GM19468 (cell line): Measurements from ENCODE around the gene VDAC1.
"Not testable (repeated sequence)": the region's sequence is repeated elsewhere in the genome, so short reads cannot be mapped to it uniquely, and the experiment has no call there.

Experiments
- ATAC-seq: cut with Tn5 transposase; IDR thresholded peaks from one replicate; pipeline ENCODE4 v1.9.1; 2021; ENCODE audit warnings: mild to moderate bottlenecking, moderate library complexity, moderate number of reproducible peaks; ENCODE audit not compliant: unreplicated experiment; ENCODE audit errors: extremely low read depth

Gene VDAC1, protein sequence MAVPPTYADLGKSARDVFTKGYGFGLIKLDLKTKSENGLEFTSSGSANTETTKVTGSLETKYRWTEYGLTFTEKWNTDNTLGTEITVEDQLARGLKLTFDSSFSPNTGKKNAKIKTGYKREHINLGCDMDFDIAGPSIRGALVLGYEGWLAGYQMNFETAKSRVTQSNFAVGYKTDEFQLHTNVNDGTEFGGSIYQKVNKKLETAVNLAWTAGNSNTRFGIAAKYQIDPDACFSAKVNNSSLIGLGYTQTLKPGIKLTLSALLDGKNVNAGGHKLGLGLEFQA

DNA sequence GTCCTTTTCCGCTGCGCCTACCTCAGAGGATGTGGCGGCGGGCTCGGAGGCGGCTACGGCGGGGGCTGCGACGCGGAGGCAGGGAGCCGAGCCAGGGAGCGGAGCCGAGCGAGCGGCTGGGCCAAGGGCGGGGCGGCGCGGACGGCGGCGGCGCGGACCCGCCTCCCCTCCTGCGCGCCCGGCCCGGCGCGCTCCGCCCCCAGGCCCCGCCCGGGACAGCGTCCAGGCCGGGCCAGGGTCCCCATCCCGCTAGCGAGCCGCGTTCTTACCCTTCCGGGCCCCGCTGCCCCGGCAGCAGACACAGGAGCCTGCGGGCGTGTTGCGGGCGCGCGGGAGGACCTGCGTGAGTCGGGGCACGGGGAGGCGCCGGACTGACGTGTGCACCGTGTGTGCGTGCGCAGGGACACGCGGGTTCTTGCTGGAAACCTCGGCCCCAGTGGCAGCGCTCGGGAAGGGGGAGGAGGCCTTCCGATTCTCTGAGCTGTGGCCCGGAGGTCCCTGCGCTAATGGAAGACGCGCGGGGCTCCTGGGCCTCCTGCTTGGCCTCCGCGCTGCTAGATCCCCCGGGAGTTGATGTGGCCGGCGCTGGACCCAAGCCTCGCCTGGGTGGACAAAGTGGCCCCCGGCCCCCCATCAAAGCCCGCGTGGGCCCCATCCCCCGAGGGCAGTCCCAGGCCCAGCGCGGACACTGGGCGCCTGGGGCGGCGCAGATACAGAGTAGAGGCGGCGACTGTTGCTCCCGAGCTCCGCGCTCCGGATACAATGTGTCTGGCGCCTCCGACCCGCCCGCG lies at the start of gene VDAC1:
Gene VDAC1 (minus strand): TSS at position 350 of the 791 bp plus-strand sequence. CDS start 11,963 bp downstream, outside the sequence.
- peak; percentile 36 for ATAC-seq

DNA sequence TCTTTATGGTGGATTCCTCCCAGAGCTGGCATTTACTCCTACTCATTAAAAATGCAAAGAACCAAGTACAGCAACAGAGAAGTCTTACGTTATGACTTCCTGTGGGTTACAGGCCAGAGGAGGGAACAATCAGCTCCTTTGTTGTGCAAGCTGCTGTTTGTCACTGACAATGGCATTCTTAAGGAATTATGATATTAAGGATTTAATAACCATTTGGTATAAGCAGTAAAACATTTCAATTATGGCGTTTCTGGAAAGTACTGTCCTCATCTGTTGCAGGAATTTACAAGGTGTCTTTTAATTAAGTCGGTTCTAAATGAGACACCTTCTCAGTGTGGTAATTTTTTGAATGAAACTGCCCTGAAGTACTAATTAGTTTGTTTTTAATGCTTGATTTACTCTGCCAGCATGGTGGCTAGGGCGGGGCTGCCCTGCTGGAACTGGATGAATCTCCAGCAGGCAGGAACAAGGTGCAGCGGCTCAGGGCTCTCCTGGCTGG lies 49.1 kb upstream of the VDAC1 start:
- ATAC-seq, result no peak

DNA sequence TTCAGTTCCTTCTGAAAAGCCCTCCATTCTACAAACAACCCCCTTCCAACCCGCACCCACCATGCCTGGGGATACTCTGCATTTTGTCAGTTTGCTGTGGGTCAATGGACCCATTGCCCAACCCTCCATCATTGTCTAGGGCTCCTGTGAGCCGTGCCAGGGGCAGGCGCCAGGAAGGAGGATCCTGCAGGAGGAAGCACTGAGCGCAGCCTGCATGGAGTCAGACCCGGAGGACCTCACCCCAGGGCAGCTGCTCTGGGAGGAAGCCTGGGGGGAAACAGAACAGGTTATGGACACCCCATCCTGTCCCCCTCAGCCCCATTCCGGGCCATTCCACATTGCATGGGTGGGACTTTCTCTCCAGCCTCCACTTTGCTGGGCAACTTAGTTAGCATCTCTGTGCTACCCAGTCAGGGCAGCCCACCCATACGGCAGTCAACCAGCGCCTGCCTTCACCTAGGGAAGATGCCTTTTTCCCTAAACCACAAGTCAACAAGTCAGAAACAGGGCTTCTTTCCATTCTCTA lies 48.6 kb upstream of the VDAC1 start:
- ATAC-seq, result no peak

DNA sequence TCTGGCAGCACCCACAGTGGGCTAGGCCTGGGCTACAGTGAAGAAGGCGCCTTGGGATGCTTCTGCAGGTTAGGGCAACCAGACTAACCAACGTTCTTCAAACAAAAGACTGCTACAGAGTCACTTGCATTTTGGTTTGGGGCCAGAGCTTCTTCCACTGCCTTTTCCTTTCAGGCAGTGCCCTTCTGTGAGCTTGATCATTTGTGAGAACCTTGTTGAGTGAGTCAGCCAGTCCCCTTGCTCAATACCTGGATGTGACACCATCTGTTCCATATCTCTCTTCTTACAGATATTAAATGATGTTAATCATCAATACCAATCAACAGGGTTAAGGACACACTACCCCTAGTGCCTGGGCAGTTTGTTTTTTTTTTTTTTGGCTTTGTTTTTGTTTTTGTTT lies 46.5 kb upstream of the VDAC1 start:
- ATAC-seq, result no peak

DNA sequence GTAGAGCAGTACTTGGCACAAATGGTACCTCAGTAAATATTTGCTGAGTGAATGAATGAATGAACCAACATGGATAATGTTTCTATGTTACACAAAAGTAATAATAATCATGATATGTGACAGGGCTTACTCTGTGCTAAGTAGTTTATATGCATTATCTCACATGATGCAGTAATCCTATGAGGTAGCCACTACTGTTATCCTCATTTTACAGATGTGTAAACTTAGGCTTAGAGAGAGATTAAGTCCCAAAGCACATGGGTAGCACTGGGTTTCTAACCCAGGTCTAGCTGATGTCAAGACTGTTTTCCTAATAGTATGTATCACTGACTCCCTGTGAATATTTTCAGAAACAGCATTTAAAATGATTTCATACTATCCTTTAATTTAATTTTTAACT lies 44.1 kb upstream of the VDAC1 start:
- no peak for ATAC-seq

DNA sequence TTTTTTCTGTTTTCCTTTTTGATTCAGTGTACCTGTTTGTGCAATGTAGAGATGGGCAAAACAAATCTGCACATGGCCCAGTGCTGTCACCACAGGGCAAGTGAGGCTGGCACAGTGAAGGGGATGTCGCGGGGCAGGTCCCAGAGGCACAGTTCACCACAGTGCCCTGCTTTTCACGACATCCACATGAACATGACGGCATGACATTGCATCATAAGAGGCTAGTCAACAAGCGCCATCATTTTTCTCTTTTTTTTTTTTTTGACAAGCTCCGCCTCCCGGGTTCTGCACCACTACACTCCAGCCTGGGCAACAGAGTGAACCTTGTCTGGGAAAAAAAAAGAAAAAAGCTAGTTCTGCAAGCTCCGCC lies 42.9 kb upstream of the VDAC1 start:
- ATAC-seq, result no peak

DNA sequence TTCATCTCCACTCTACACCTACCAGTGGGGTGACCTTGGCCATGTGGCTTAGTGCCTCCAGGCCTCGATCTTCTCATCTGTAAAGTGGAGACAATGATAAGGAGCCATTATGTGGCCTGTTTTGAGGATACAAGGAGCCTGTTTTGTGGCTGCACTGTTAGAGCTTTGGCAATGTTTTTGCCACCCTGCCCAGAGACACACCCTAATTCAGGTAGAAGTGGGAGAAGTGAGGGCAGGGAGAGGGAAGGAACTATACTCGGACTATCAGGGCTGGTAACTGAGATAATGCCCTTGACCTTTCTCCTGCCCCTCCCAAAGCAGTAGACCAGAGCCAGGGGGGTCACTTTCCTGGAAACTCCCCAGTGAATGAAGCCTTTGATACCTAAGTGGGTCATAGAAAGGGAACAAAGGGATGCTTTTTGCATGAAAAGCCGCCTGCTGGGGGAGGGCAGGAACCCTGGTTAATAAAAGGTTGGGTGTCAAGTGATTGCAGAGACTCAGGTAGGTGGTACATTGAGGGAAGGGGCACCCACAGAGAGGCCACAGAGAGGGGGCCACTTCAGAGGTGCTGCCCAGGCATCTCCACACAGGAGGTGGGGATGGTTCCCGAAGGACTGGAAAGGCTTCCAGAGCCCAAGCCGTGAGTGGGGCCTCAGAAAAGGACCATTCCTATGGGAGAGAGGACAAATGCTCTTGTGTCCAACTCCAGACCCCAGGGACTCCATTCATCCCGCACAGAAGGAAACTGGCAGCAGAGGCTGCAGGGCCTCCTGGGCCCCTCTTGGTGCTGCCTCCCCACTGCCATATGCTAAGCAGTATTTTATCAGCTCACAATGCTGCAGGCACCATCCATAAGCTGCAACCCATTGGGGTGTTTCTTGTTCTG lies 42.3 kb upstream of the VDAC1 start:
- ATAC-seq, result no peak

DNA sequence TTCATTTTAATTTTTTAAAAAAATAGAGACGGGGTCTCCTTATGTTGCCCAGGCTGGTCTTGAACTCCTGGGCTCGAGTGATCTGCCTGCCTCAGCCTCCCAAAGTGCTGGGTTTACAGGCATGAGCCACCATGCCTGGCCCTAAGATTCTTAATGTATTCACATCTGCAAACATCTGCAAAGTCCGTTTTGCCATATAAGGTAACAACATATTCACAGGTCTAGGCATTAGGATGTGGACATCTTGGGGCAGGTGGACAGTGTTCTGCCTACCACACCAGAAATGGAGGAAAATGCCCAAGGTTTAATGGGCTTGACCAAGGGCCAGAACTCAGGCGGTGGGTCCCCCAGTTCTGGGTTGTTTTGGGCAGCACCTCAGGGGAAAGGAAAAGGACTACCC lies 41.6 kb upstream of the VDAC1 start:
- ATAC-seq, result no peak

DNA sequence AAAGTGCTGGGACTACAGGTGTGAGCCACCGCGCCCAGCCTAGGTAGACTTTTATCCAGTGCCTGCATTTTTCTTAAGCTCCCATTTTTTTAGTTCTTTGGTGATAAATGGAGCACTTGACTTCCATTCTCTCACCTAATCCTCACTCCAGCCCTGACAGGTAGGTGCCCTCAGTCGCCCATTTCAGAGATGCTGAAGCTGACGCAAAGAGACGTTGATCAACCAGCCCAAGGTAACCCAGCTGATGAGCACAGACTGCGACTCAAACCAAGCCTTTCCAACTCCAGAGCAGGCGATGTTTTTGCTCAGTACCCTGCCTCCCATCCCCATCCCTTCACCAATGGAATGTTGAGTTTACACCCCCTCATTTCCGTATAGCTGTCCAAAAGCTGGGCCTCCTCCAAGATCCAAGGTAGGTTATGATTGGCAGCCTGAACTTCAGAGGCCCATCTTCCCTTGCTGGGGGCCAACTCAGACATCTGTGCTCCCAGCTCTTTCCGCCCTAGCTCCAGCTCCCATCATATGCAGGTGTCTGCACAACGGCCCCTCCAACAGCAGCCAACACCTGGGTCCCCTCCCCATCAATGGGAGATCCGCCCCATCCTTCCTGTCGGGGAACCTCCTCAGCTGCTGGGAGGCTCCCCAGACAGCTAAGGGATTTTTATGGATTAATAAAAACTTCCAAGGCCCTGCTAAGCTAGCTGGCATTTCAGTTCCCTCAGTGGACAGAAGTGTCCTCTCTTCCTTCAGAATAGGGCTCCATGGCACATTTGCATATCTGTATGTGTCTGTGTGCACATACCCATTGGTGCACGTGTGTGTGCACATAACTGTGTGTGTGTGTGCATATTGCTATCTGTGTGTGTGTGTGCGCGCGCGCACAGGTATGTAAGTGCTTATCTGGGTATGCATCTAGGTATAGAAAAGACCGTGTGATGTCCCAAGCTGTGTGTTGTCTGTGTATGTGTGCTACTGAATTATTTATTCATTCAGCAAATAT lies 39.3 kb upstream of the VDAC1 start:
- ATAC-seq, result no peak

DNA sequence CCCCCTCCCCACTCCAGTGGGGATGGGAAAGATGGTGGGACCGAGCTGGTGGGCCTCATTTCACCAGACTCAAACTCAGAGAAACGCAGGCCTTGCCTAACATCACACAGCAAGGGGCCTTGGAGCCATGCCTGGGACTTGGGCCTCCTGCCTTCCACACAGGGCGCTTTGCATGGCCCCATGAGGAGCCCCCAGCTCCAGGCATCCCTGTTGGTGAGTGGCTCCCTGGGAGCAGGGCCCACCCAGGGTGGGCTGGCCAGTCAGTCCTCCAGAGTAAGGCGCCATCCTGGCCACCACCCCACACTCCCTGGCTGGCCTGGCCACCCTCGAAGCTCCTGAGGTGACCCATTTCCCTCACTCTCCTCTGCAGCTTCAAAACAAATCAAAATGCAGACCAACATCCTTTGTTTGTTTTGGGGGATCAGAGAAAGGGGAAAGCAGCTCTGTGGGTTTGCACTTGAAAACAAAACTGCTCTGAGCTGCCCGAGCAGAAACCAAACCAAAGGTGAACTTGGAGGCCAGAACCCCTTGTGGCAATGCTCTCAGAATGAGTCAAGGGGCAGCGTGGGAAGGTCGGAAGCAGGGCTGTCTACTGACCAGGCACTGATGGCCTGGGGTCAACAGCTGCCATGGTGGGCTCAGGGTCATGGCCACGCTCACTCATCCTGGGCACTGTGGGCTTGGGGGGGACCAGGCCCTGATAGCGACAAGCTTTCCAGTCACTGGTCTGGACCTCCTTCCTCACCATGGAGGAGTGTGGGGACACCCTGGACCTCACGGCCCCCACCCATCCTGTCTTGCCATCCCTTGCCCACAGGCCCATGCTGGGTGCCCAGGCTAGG lies 37.0 kb upstream of the VDAC1 start:
- no peak for ATAC-seq

DNA sequence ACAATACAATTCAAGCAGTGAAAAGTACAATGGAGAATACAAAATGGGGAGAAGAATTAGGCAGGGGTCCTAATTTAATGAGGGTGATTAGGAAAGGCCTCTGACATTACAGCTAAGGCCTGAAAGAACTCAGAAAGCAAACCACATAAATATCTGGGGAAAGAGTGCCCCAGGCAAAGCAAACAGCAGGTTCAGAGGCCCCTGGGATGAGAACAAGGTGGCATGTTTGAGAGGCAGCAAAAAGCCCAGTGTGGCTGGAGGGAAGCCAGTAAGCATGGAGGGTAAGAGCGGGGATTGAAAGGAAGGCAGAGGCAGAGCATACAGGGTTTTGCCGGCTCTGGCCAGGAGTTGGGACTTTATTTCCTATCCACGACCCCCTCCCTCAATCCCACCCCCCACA lies 33.4 kb upstream of the VDAC1 start:
- no peak for ATAC-seq

DNA sequence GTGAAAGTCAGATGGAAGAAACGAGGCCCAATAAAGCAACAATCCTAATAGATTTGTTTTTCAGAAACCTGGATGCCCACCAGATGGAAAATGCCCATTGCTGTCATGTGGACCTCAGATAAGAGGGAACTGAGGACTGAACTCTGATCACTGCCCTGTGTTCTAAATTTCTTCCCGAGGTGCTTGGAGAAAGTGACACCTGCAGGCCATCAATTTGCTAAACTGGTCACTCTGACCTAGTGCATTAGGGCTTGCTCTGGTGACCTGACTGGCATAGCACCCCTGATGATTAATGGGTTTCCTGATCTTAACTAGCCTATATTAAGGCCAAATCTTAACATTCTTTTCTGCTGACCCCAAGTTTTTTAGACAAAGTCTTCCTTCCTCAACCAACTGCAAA lies 32.4 kb upstream of the VDAC1 start:
- ATAC-seq, result no peak

DNA sequence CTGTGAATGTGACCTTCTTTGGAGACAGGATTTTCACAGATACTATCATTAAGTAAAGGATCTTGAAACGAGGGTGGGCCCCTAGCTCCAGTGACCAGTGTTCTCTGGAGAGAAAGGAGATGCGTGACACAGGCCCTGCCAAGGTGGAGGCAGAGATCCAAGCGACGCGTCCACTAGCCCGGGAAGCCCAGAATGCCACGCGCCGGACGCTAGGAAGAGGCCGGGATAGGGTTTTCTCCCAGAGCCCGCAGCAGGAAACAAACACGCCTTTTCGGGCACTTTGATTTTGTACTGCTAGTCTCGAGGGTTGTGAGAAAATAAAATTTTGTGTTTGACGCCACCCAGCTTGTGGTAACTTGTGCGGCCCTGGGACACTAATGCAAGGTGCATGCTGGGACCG lies 29.6 kb upstream of the VDAC1 start:
- ATAC-seq, result no peak

DNA sequence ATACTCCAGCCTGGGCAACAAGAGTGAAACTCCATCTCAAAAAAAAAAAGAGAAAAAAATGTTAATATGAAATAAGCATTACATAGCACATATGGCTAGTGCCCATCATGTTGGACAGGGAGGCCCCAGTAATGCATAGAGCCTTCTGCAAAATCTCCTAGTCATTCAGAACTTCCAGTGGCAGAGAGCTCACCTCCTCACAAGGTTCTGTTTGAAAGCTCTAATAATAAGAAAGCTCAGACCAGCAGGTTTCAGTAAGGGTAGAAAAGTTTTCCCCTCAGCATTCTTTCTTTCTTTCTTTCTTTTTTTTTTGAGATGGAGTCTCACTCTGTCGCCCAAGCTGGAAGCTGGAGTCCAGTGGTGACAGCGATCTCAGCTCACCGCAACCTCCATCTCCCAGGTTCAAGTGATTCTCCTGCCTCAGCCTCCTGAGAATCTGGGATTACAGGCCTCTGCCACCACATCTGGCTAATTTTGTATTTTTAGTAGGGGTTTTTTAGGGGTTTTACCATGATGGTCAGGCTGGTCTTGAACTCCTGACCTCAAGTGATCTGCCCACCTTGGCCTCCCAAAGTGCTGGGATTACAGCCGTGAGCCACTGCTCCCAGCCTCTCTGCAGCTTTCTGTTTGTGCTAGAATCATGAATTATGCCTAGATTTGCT lies 25.7 kb upstream of the VDAC1 start:
- ATAC-seq, result not testable (repeated sequence)

DNA sequence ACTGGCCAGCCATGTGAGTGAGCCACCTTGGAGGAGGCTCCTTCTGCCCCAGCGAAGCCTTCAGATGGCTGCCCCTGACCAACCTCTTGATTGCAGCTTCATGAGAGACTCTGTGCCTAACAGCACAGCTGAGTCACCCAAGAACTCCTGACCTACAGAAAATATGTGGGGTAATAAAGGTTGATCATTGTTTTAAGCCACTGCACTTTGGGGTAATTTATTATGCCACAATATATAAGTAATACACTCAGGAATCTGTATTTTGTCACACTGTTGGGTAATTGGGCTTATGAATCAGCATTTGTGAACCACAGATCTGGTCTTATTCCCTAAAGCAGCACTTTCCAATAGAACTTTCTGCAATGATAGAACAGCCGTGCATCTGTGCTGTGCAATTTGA lies 24.4 kb upstream of the VDAC1 start:
- no peak for ATAC-seq

DNA sequence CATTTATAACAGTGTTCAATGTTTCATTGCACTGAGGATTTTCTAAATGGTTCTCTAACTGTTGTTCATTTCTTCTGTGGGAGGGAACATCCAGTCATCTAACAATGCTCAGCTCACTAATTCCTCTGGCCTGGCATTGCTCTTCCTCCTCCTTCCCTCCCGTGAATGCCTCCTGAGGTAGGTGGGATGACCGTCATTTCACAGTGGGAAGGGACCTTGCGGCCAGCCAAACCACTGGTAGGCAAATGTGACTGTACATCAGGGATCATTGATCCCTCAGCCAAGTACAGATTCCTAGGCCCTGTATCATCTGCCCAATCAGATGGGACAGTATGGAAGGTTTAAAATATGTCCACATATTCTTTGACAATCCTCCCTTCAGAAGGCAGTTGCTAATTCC lies 23.7 kb upstream of the VDAC1 start:
- ATAC-seq, result no peak

DNA sequence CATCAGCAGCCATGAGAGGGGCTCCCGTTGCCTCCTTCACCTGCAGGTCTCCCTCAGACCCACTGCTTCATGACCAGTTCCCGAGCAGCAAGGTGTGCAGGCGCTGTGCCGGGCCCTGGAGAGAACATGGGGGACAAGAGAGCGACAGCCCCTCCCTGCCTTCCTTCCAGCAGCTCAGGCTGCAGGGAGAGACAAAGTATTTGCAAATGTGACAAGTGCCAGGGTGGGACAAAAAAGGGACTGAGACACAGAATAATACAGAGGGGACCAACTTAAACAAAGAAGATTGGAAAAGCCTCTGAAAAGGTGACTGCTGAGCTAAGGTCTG lies 22.5 kb upstream of the VDAC1 start:
- ATAC-seq, result no peak
